Inflammatory macrophage treated with lipopolysaccharide for 4 hours (primary cell): ENCODE data around the gene NCK1.

ENCODE experiments used
- DNase-seq: peaks from one replicate; pipeline ENCODE4 v3.0.0-alpha.2; 2020

NCK1 gene

DNA sequence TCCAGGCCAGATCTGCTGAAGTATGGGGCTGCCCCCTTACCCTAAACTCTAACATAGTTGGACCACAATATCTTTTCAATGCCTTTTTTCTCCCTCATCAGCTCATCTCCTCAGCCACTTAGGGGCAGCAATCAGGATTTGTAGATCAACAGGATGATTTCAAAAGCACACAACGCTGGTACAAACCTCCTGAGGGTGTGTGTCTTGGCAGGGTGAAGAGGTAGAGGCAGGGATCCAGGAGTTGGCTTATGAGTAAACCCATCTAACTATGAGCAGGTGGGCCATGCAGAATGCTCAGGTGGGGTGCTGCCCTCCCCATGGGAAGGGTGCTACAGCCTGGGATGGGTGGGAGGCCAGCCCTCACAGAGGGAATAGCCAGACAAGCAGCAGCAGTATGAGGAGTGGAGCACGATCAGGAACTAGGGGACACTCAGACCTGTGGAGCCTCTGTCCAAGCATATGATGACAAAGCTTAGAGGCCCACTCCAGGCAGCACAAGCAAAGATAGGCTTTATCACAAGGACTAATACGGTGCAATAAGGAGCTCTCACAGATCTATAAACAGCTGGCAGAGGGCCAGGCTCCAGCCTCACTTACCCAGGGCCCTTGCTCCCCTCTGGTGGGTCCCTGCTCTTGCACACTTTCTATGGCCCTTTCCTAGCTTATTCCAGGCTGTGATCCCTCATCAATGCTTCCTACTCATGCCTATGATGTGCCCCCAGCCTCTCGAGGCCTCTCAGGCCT is 127.9 kb downstream of the NCK1 start:
- DNase-seq, result no peak

DNA sequence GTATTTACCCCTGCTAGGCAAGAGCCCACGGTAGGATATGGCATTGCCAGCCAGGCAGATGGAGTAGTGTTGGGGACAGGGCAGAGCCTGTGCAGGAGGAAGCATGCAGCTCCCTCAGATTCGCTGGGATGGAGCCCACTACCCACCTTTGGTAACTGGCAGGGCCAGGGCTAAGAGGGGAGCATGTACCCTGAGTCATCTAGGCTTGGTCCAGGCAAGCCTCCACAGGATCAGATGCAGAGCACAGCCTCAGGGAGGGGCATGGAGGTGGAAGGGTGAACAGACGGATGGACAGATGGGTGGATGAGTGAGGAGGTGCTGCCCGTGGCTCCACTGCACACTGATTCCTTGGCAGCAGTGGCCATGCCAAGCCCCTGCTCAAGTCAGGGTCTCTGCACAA is 128.8 kb downstream of the NCK1 start:
- DNase-seq, result no peak

DNA sequence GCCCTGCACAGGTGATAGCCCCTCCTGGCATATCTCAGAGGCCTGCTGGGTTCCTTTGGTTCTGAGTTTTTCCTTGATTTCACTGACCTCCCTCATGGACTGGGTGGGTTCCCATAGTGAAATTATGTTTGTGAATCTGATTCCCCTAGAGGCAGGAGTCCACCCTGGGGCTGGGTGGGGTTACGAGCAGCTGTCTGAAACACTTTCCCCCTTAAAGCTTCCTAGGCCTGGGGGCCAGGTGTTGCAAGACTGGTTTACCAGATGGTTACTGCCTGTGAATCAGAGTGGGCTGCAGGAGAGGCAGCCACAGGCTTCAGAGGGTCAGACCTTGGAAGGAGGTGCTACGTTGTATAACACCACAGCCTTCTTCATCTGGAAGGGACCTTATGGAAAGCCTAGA is 130.1 kb downstream of the NCK1 start:
- no peak for DNase-seq

DNA sequence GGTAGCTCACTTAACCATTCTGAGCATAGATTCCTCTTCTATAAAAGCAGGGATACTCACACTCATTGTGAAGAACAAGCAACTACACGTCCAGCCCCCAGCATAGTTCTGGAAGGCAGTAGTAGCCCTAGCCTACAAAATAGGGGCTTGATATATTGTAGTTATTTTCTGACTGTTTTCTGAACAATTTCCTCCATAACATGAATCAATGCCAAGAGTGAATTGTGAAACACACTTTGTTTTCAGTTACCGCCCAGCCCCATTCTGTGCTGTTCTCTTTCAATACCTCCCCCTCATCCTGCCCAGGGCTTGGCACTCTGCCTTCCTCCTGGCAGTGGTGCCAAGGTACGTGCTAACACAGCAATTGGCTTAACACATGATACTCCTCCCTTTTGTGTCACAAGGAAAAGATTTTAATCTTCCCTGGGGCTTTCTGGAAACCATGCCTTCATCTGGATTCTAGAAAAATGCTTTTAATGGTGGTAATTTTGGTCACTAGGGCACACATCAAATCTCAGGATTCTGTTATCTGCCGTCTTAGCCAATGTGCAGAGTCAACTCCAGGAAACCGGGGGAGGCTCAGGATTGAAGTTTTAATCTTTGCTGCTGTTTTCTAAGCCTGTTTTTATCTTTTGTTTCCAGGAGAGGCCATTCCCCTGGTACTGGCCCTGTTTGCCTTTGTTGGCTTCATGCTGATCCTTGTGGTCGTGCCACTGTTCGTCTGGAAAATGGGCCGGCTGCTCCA is 132.9 kb downstream of the NCK1 start:
- DNase-seq, result peak; percentile 43

- no peak for DNase-seq
These were observed 133.6 kb downstream of the NCK1 start for GRCh38 chr3:136995652-136996051.
